ENCODE results near the gene TM4SF5.

Gene TM4SF5

DNA sequence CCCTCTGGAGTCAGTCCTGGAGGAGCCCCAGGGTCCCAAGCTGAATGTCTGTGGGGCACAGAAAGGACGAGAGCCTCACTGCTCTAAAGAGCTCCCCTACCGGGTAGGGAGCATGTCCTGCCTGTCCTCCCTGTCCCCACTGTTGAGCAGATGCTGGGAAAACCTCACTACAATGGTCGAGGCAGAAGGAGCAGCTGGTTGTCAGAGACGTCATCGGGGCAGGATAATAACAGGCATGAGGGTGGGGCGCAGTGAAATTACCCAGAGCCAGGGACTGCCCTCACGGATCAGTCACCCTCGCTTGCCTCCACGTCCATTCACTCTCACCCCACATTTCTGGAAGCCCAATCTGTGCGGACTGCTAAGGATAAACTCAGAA lies 538 bp downstream of the TM4SF5 start:
- Histone ChIP-seq H3K4me2 (ENCODE audit: low read depth, low read length, poor library complexity, severe bottlenecking) (no peak overlapping the region), H3K9ac (ENCODE audit: low read length) (no peak overlapping the region), H3K9me2 (replicated peaks; ENCODE audit: insufficient read depth, low read length) (no peaks in the 10 kb centered on the region), H3K36me3 (ENCODE audit: low read length) (no peaks in the 10 kb centered on the region), H2AFZ (ENCODE audit: low read depth, low read length, severe bottlenecking) (no peak overlapping the region), H3F3A (ENCODE audit: insufficient read depth) (no peaks in the 10 kb centered on the region), H4K20me1 (ENCODE audit: low read depth, low read length) (no peaks in the 10 kb centered on the region), H3K9me3 (ENCODE audit: insufficient read depth, low read length) (no peaks in the 10 kb centered on the region), H3K4me3 (ENCODE audit: insufficient read depth, low read length, poor library complexity, severe bottlenecking) (no peak overlapping the region), H3K27ac (ENCODE audit: low read depth, low read length) (no peak overlapping the region), H3K27me3 (ENCODE audit: low read length) (no peaks in the 10 kb centered on the region), H3K79me2 (ENCODE audit: insufficient read depth, low read length) (no peaks in the 10 kb centered on the region)
- no peak for TF ChIP-seq EZH2phosphoT487 (conservative IDR thresholded peaks at IDR 0.05; ENCODE audit: low read length)
- TF ChIP-seq, protein P1, sequence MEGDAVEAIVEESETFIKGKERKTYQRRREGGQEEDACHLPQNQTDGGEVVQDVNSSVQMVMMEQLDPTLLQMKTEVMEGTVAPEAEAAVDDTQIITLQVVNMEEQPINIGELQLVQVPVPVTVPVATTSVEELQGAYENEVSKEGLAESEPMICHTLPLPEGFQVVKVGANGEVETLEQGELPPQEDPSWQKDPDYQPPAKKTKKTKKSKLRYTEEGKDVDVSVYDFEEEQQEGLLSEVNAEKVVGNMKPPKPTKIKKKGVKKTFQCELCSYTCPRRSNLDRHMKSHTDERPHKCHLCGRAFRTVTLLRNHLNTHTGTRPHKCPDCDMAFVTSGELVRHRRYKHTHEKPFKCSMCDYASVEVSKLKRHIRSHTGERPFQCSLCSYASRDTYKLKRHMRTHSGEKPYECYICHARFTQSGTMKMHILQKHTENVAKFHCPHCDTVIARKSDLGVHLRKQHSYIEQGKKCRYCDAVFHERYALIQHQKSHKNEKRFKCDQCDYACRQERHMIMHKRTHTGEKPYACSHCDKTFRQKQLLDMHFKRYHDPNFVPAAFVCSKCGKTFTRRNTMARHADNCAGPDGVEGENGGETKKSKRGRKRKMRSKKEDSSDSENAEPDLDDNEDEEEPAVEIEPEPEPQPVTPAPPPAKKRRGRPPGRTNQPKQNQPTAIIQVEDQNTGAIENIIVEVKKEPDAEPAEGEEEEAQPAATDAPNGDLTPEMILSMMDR (IDR thresholded peaks at IDR 0.05; ENCODE audit: insufficient read depth, low read length, poor library complexity, severe bottlenecking), result no peak

- no peaks in the 10 kb centered on the region for H3F3A ChIP-seq (ENCODE audit: insufficient read depth)
- H3K4me3 ChIP-seq (ENCODE audit: insufficient read depth, low read length, poor library complexity, severe bottlenecking), result no peak overlapping the region
- no peak overlapping the region for H3K9ac ChIP-seq (ENCODE audit: low read length)
- H4K20me1 ChIP-seq (ENCODE audit: low read depth, low read length), result no peaks in the 10 kb centered on the region
- H3K4me2 ChIP-seq (ENCODE audit: low read depth, low read length, poor library complexity, severe bottlenecking), result no peak overlapping the region
- H3K36me3 ChIP-seq (ENCODE audit: low read length), result no peaks in the 10 kb centered on the region
- H3K9me2 ChIP-seq (replicated peaks; ENCODE audit: insufficient read depth, low read length), result no peaks in the 10 kb centered on the region
- H3K9me3 ChIP-seq (ENCODE audit: insufficient read depth, low read length), result no peaks in the 10 kb centered on the region
- TF ChIP-seq, protein P1 (IDR thresholded peaks at IDR 0.05; ENCODE audit: insufficient read depth, low read length, poor library complexity, severe bottlenecking), result no peak
- TF ChIP-seq EZH2phosphoT487 (conservative IDR thresholded peaks at IDR 0.05; ENCODE audit: low read length), result no peak
- no peak overlapping the region for H2AFZ ChIP-seq (ENCODE audit: low read depth, low read length, severe bottlenecking)
- H3K79me2 ChIP-seq (ENCODE audit: insufficient read depth, low read length), result no peaks in the 10 kb centered on the region
- H3K27me3 ChIP-seq (ENCODE audit: low read length), result no peaks in the 10 kb centered on the region
- no peak overlapping the region for H3K27ac ChIP-seq (ENCODE audit: low read depth, low read length)
These were observed 6.5 kb downstream of the TM4SF5 start for GRCh38 chr17:4777969-4778760.

GRCh38 chr17:4780325-4780955 lies 8.8 kb downstream of the TM4SF5 start:
- H3K9ac ChIP-seq (ENCODE audit: low read length), result no peak overlapping the region
- H3K27ac ChIP-seq (ENCODE audit: low read depth, low read length), result no peak overlapping the region
- H4K20me1 ChIP-seq (ENCODE audit: low read depth, low read length), result no peaks in the 10 kb centered on the region
- H3K4me2 ChIP-seq (ENCODE audit: low read depth, low read length, poor library complexity, severe bottlenecking), result no peak overlapping the region
- no peaks in the 10 kb centered on the region for H3K79me2 ChIP-seq (ENCODE audit: insufficient read depth, low read length)
- no peaks in the 10 kb centered on the region for H3K9me3 ChIP-seq (ENCODE audit: insufficient read depth, low read length)
- H3K9me2 ChIP-seq (replicated peaks; ENCODE audit: insufficient read depth, low read length), result no peaks in the 10 kb centered on the region
- no peaks in the 10 kb centered on the region for H3F3A ChIP-seq (ENCODE audit: insufficient read depth)
- TF ChIP-seq, protein P1 (IDR thresholded peaks at IDR 0.05; ENCODE audit: insufficient read depth, low read length, poor library complexity, severe bottlenecking), result no peak
- TF ChIP-seq EZH2phosphoT487 (conservative IDR thresholded peaks at IDR 0.05; ENCODE audit: low read length), result no peak
- no peak overlapping the region for H2AFZ ChIP-seq (ENCODE audit: low read depth, low read length, severe bottlenecking)
- H3K36me3 ChIP-seq (ENCODE audit: low read length), result no peaks in the 10 kb centered on the region
- H3K4me3 ChIP-seq (ENCODE audit: insufficient read depth, low read length, poor library complexity, severe bottlenecking), result no peak overlapping the region
- H3K27me3 ChIP-seq (ENCODE audit: low read length), result no peaks in the 10 kb centered on the region
